Neural progenitor cell (in vitro differentiated cells): ENCODE measurements around the gene MNS1. TPM values are rescaled to one million over a fixed set of nuclear protein-coding genes. Genes with fewer than 3 reads are reported as not detected.
"Not testable (repeated sequence)": the region's sequence is repeated elsewhere in the genome, so short reads cannot be mapped to it uniquely, and the experiment has no call there.

Source experiments
- DNase-seq: peaks from one replicate; pipeline ENCODE4 v3.0.0-alpha.2; 2016; ENCODE audit warnings: low spot score
- H2AFZ ChIP-seq: fragments of 200-600 bp; sonication (generic); replicated peaks from 2 replicates; pipeline ENCODE4 v1.6.1; 2016; ENCODE audit warnings: antibody characterized with exemption
- H3F3A ChIP-seq: fragments of 200-600 bp; sonication (generic); 2 replicates; pipeline ENCODE4 v1.6.1; 2016; ENCODE audit warnings: antibody characterized with exemption, low read depth
- H3K27ac ChIP-seq: fragments of 200-600 bp; sonication (generic); 2 replicates; pipeline ENCODE4 v1.5.1; 2016; ENCODE audit warnings: mild to moderate bottlenecking
- H3K27me3 ChIP-seq: fragments of 200-600 bp; sonication (generic); 2 replicates; pipeline ENCODE4 v1.6.1; 2016; ENCODE audit warnings: mild to moderate bottlenecking, moderate library complexity
- H3K36me3 ChIP-seq: fragments of 200-600 bp; sonication (generic); 2 replicates; pipeline ENCODE4 v1.5.1; 2016
- H3K4me1 ChIP-seq: fragments of 200-600 bp; sonication (generic); 2 replicates; pipeline ENCODE4 v1.6.1; 2016; ENCODE audit warnings: mixed run types
- H3K4me2 ChIP-seq: fragments of 200-600 bp; sonication (generic); 2 replicates; pipeline ENCODE4 v1.6.1; 2016
- H3K4me3 ChIP-seq: fragments of 200-600 bp; sonication (generic); 2 replicates; pipeline ENCODE4 v1.5.1; 2016
- H3K79me2 ChIP-seq: fragments of 200-600 bp; sonication (generic); 2 replicates; pipeline ENCODE4 v1.6.1; 2016; ENCODE audit warnings: low read depth
- H3K9ac ChIP-seq: fragments of 200-600 bp; sonication (generic); 2 replicates; pipeline ENCODE4 v1.6.1; 2016
- H3K9me3 ChIP-seq: fragments of 200-600 bp; sonication (generic); 2 replicates; pipeline ENCODE4 v1.5.1; 2016; ENCODE audit warnings: low read depth
- H4K20me1 ChIP-seq: fragments of 200-600 bp; sonication (generic); 2 replicates; pipeline ENCODE4 v1.6.1; 2016; ENCODE audit warnings: low read depth
- H3K27ac Mint-ChIP-seq: 3 replicates; pipeline ENCODE4 v1.8.0; 2021; ENCODE audit warnings: mixed read lengths
- H3K27me3 Mint-ChIP-seq: 2 replicates; pipeline ENCODE4 v1.8.0; 2022; ENCODE audit warnings: low read depth, mild to moderate bottlenecking, inconsistent platforms, moderate library complexity, mixed read lengths; ENCODE audit not compliant: insufficient read depth
- H3K36me3 Mint-ChIP-seq: 3 replicates; pipeline ENCODE4 v1.8.0; 2021; ENCODE audit warnings: mixed read lengths
- H3K4me1 Mint-ChIP-seq: 3 replicates; pipeline ENCODE4 v1.8.0; 2021; ENCODE audit warnings: mixed read lengths
- H3K4me3 Mint-ChIP-seq: 3 replicates; pipeline ENCODE4 v1.8.0; 2021; ENCODE audit warnings: mild to moderate bottlenecking, moderate library complexity, mixed read lengths
- H3K9me3 Mint-ChIP-seq: 3 replicates; pipeline ENCODE4 v1.8.0; 2020; ENCODE audit warnings: mixed read lengths
- EZH2 ChIP-seq: fragments of 200-600 bp; sonication (generic); IDR thresholded peaks from 2 replicates; pipeline ENCODE4 v1.6.1; 2017; ENCODE audit warnings: antibody characterized with exemption, mild to moderate bottlenecking, moderate library complexity
- EZH2phosphoT487 ChIP-seq: fragments of 200-600 bp; sonication (generic); IDR thresholded peaks from 2 replicates; pipeline ENCODE4 v1.6.1; 2017; ENCODE audit warnings: antibody characterized with exemption
- total RNA-seq: library from RNA; depleted of rRNA; stranded (reverse); fragments of >200 nt; gene quantifications from 2 replicates; pipeline ENCODE4 v1.2.3, GENCODE V29; 2015; ENCODE audit warnings: low replicate concordance
- TF ChIP-seq, protein P1 (sequence below): fragments of 200-600 bp; sonication (generic); IDR thresholded peaks from 2 replicates; pipeline ENCODE4 v1.5.1; 2017; ENCODE audit warnings: antibody characterized with exemption, mild to moderate bottlenecking

MNS1 gene
- total RNA-seq, 1 donor from 2014 or later: 6.2 TPM

- H3K9me3 Mint-ChIP-seq: no peaks in the 10 kb centered on the region
- H3K27me3 ChIP-seq: no peaks in the 10 kb centered on the region
- H3K4me1 Mint-ChIP-seq: no peaks in the 10 kb centered on the region
- no peaks in the 10 kb centered on the region for H3K79me2 ChIP-seq
- no peak overlapping the region for H3K27ac Mint-ChIP-seq
- H3K4me3 Mint-ChIP-seq: no peak overlapping the region
- no peaks in the 10 kb centered on the region for H3K4me1 ChIP-seq
- DNase-seq: peak; percentile 83
- H3K27ac ChIP-seq: no peak overlapping the region
- peaks cover 2% of the 10 kb centered on the region for H3K27me3 Mint-ChIP-seq
- no peaks in the 10 kb centered on the region for H3K36me3 Mint-ChIP-seq
- H3K36me3 ChIP-seq: no peaks in the 10 kb centered on the region
- TF ChIP-seq, protein P1, sequence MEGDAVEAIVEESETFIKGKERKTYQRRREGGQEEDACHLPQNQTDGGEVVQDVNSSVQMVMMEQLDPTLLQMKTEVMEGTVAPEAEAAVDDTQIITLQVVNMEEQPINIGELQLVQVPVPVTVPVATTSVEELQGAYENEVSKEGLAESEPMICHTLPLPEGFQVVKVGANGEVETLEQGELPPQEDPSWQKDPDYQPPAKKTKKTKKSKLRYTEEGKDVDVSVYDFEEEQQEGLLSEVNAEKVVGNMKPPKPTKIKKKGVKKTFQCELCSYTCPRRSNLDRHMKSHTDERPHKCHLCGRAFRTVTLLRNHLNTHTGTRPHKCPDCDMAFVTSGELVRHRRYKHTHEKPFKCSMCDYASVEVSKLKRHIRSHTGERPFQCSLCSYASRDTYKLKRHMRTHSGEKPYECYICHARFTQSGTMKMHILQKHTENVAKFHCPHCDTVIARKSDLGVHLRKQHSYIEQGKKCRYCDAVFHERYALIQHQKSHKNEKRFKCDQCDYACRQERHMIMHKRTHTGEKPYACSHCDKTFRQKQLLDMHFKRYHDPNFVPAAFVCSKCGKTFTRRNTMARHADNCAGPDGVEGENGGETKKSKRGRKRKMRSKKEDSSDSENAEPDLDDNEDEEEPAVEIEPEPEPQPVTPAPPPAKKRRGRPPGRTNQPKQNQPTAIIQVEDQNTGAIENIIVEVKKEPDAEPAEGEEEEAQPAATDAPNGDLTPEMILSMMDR: peak; percentile 92
- TF ChIP-seq EZH2phosphoT487: no peak
- H3K9me3 ChIP-seq: no peaks in the 10 kb centered on the region
- no peak overlapping the region for H3K4me2 ChIP-seq
- no peaks in the 10 kb centered on the region for H4K20me1 ChIP-seq
- H3K9ac ChIP-seq: no peak overlapping the region
- no peak overlapping the region for H3K4me3 ChIP-seq
- H2AFZ ChIP-seq: peak overlapping the region; percentile 6
- no peaks in the 10 kb centered on the region for H3F3A ChIP-seq
Observed at GRCh38 chr15:56491110-56491722, 26.3 kb upstream of the MNS1 start.

DNA sequence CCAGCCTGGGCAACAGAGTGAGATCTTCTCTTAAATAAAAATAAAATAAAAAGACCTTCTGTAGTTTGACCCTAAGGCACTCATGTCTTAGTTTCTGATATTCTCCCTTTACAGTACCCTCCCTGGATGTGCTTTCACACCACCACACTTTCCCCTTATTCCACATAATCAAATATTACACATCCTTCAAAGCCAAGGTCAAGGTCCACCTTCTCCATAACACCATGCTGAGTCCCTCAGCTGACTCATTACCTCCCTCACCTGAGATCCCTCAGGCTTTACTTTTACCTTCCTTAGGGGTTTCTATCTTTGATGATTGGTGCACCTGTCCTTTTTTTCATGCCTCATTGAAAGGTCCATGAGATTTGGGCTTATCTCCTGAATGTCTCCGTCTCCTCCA, 25.5 kb upstream of the MNS1 start:
- DNase-seq: no peak
- no peaks in the 10 kb centered on the region for H3K27me3 ChIP-seq
- no peak overlapping the region for H3K9ac ChIP-seq
- no peaks in the 10 kb centered on the region for H3K79me2 ChIP-seq
- Mint-ChIP-seq H3K27ac (no peak overlapping the region), H3K36me3 (no peaks in the 10 kb centered on the region), H3K4me3 (no peak overlapping the region), H3K27me3 (peaks cover 2% of the 10 kb centered on the region), H3K9me3 (peaks cover 4% of the 10 kb centered on the region), H3K4me1 (no peaks in the 10 kb centered on the region)
- no peaks in the 10 kb centered on the region for H3F3A ChIP-seq
- no peak overlapping the region for H3K4me2 ChIP-seq
- H4K20me1 ChIP-seq: no peaks in the 10 kb centered on the region
- no peaks in the 10 kb centered on the region for H3K36me3 ChIP-seq
- no peaks in the 10 kb centered on the region for H3K4me1 ChIP-seq
- no peaks in the 10 kb centered on the region for H3K9me3 ChIP-seq
- TF ChIP-seq EZH2phosphoT487 (no peak), EZH2 (no peak)
- TF ChIP-seq, protein P1: no peak
- no peak overlapping the region for H3K4me3 ChIP-seq
- no peak overlapping the region for H2AFZ ChIP-seq
- no peak overlapping the region for H3K27ac ChIP-seq

DNA sequence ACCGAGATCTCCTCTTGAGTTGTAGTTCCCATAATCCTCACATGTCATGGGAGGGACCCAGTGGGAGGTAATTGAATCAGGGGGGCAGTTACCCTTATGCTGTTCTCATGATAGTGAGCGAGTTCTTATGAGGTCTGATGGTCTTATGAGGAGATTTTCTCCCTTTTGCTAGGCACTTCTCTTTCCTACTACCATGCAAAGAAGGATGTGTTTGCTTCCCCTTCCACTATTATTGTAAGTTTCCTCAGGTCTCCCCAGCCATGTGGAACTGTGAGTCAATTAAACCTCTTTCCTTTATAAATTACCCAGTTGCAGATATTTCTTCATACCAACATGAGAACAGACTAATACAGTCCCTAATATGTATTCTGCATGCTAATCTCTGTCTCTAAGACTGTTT, 21.3 kb upstream of the MNS1 start:
- H3K4me2 ChIP-seq, H3K4me1 Mint-ChIP-seq, H3K27ac Mint-ChIP-seq, H3K9me3 ChIP-seq, H3K27ac ChIP-seq, H3K36me3 Mint-ChIP-seq, H3F3A ChIP-seq, H3K36me3 ChIP-seq, H3K27me3 ChIP-seq, H3K9me3 Mint-ChIP-seq, DNase-seq, H3K9ac ChIP-seq, H4K20me1 ChIP-seq, H3K4me3 Mint-ChIP-seq, H3K79me2 ChIP-seq, H2AFZ ChIP-seq, H3K4me1 ChIP-seq, H3K4me3 ChIP-seq, H3K27me3 Mint-ChIP-seq: not testable (repeated sequence)

DNA sequence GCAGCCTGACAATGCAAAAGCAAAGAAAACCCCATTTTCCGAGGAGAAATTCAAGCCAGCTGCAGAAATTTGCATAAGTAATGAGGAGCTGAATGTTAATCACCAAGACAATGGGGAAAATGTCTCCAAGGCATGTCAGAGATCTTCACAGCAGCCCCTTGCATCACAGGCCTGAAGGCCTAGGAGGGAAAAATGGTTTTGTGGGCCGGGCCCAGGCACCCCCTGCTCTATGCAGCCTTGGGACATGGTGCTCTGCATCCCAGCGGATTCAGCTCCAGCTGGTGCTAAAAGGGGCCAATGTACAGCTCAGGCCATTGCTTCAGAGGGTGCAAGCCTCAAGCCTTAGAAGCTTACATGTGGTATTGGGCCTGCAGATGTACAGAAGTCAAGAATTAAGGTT, 20.5 kb upstream of the MNS1 start:
- not testable (repeated sequence) for H3K4me3 ChIP-seq, H2AFZ ChIP-seq, DNase-seq, H3K27ac ChIP-seq, H3K9ac ChIP-seq, H3F3A ChIP-seq, H3K27me3 ChIP-seq, H3K4me3 Mint-ChIP-seq, H3K79me2 ChIP-seq, H3K27me3 Mint-ChIP-seq, H4K20me1 ChIP-seq, H3K36me3 ChIP-seq, H3K4me1 Mint-ChIP-seq, H3K27ac Mint-ChIP-seq, H3K4me2 ChIP-seq, H3K36me3 Mint-ChIP-seq, H3K4me1 ChIP-seq, H3K9me3 ChIP-seq
- H3K9me3 Mint-ChIP-seq: peaks cover 11% of the 10 kb centered on the region
